Measurements from ENCODE around the gene BCAR1.

- TF ChIP-seq CTCF (conservative IDR thresholded peaks at IDR 0.05; ENCODE audit: low read depth in 2 of 2), result no peak
- TF ChIP-seq POLR2AphosphoS5 (IDR thresholded peaks at IDR 0.05; ENCODE audit: low read depth), result no peak
- TF ChIP-seq EZH2 (IDR thresholded peaks at IDR 0.05; ENCODE audit: low read depth, unreplicated experiment), result no peak
These were observed 16.3 kb downstream of the BCAR1 start for GRCh38 chr16:75234856-75235696.
